ENCODE results near the gene EXOC7. TPM values are rescaled to one million over a fixed set of nuclear protein-coding genes. Genes with fewer than 3 reads are reported as not detected.
"Not testable (repeated sequence)": the region's sequence is repeated elsewhere in the genome, so short reads cannot be mapped to it uniquely, and the experiment has no call there.

Gene EXOC7
- polyA plus RNA-seq, 3 donors: 30.7 to 86.5 (median 42.4) TPM

- no peaks in the 10 kb centered on the region for H4K20me1 ChIP-seq (ENCODE audit: insufficient read depth, low read length)
- peaks cover 40% of the 10 kb centered on the region for H3K4me1 Mint-ChIP-seq
- no peak within 1 kb of the TSS for H2AFZ ChIP-seq (ENCODE audit: insufficient read depth, low read depth, low read length, poor library complexity, severe bottlenecking)
- H3K36me3 Mint-ChIP-seq: peaks cover 25 to 34% of the 10 kb centered on the region in 2 donors
- peaks cover 65 to 72% (median 67%) of the 10 kb centered on the region in 3 donors for H3K27me3 Mint-ChIP-seq (ENCODE audit: low read depth in 3 of 3)
- H3K27ac ChIP-seq (ENCODE audit: low read depth in 1 of 2, low read length in 2 of 2): no peak within 1 kb of the TSS
- no peak within 1 kb of the TSS for H3K9ac ChIP-seq (ENCODE audit: insufficient read depth, low read length, poor library complexity, severe bottlenecking)
- DNase-seq: no peak
- H3K9me3 Mint-ChIP-seq: peaks cover 3 to 33% (median 16%) of the 10 kb centered on the region in 7 donors
- peaks cover 40 to 51% of the 10 kb centered on the region in 2 donors for H3K4me1 ChIP-seq (ENCODE audit: control insufficient read depth in 1 of 2, insufficient read depth in 2 of 2, low read length in 2 of 2)
- WGBS (ENCODE audit: insufficient coverage): 77% methylated on average over 14 of the region's 17 CpGs
- peaks cover 32 to 68% of the 10 kb centered on the region in 2 donors for H3K27me3 ChIP-seq (ENCODE audit: control insufficient read depth in 2 of 2, insufficient read depth in 2 of 2, low read length in 2 of 2)
- peak within 1 kb of the TSS in 1 of 2 donors; percentile 96 for H3K4me3 Mint-ChIP-seq
- TF ChIP-seq CTCF (IDR thresholded peaks at IDR 0.05): no peak
- no peak within 1 kb of the TSS for H3K4me3 ChIP-seq (replicated peaks in 1 of 3; ENCODE audit: low read depth in 2 of 3, low read length in 3 of 3)
- H3K27ac Mint-ChIP-seq: no peak within 1 kb of the TSS
- H3K4me2 ChIP-seq (replicated peaks; ENCODE audit: extremely low read depth, low read length, poor library complexity, severe bottlenecking): no peak within 1 kb of the TSS
- no peaks in the 10 kb centered on the region for H3K79me2 ChIP-seq (ENCODE audit: insufficient read depth, low read length)
- intact Hi-C loops (cut with micrococcal nuclease): no loop called here
- peaks cover 0 to 25% of the 10 kb centered on the region in 2 donors for H3K9me3 ChIP-seq (replicated peaks in 1 of 2; ENCODE audit: control insufficient read depth in 1 of 2, insufficient read depth in 1 of 2, low read length in 2 of 2)
- H3K36me3 ChIP-seq (replicated peaks in 1 of 2; ENCODE audit: control insufficient read depth in 1 of 2, insufficient read depth in 2 of 2, low read length in 2 of 2): peaks cover 15 to 22% of the 10 kb centered on the region in 2 donors
Measured at GRCh38 chr17:76078860-76079534, 24.6 kb downstream of the EXOC7 start, which contains the start of gene ZACN. ZACN (plus strand) TSS chr17:76079182; CDS start chr17:76079265, 83 bp downstream.

GRCh38 chr17:76078370-76078769 is 25.2 kb downstream of the EXOC7 start:
- H3K79me2 ChIP-seq (ENCODE audit: insufficient read depth, low read length); H2AFZ ChIP-seq (ENCODE audit: insufficient read depth, low read depth, low read length, poor library complexity, severe bottlenecking); H3K9ac ChIP-seq (ENCODE audit: insufficient read depth, low read length, poor library complexity, severe bottlenecking); DNase-seq; H4K20me1 ChIP-seq (ENCODE audit: insufficient read depth, low read length); H3K4me3 ChIP-seq (replicated peaks in 1 of 3; ENCODE audit: low read depth in 2 of 3, low read length in 3 of 3); H3K27ac ChIP-seq (ENCODE audit: low read depth in 1 of 2, low read length in 2 of 2); H3K4me2 ChIP-seq (replicated peaks; ENCODE audit: extremely low read depth, low read length, poor library complexity, severe bottlenecking); intact Hi-C loops (cut with micrococcal nuclease); H3K27ac Mint-ChIP-seq: not testable (repeated sequence)
- peaks cover 71 to 78% (median 73%) of the 10 kb centered on the region in 3 donors for H3K27me3 Mint-ChIP-seq (ENCODE audit: low read depth in 3 of 3)
- peak overlapping the region in 1 of 2 donors; percentile 96 for H3K4me3 Mint-ChIP-seq
- Histone ChIP-seq H3K27me3 (ENCODE audit: control insufficient read depth in 2 of 2, insufficient read depth in 2 of 2, low read length in 2 of 2) (peaks cover 37 to 74% of the 10 kb centered on the region in 2 donors), H3K9me3 (replicated peaks in 1 of 2; ENCODE audit: control insufficient read depth in 1 of 2, insufficient read depth in 1 of 2, low read length in 2 of 2) (peaks cover 0 to 25% of the 10 kb centered on the region in 2 donors), H3K36me3 (replicated peaks in 1 of 2; ENCODE audit: control insufficient read depth in 1 of 2, insufficient read depth in 2 of 2, low read length in 2 of 2) (peaks cover 9 to 16% of the 10 kb centered on the region in 2 donors), H3K4me1 (ENCODE audit: control insufficient read depth in 1 of 2, insufficient read depth in 2 of 2, low read length in 2 of 2) (peaks cover 40 to 51% of the 10 kb centered on the region in 2 donors)
- peaks cover 21 to 28% of the 10 kb centered on the region in 2 donors for H3K36me3 Mint-ChIP-seq
- peaks cover 40% of the 10 kb centered on the region for H3K4me1 Mint-ChIP-seq
- peaks cover 3 to 33% (median 19%) of the 10 kb centered on the region in 7 donors for H3K9me3 Mint-ChIP-seq
- 40% methylated on average over 4 of the region's 5 CpGs for WGBS (ENCODE audit: insufficient coverage)
